Effector memory CD4-positive, alpha-beta T cell (primary cell): Measurements from ENCODE around the gene DUSP22.

ENCODE experiments used
- DNase-seq, 3 donors: peaks; one replicate each; pipeline ENCODE4 v3.0.0-alpha.2; 2020
- H3K27ac ChIP-seq: 2 replicates; pipeline ENCODE4 v1.7.0; 2013; ENCODE audit warnings: mild to moderate bottlenecking, low read length, moderate library complexity; ENCODE audit not compliant: insufficient read depth, poor library complexity, severe bottlenecking
- H3K27me3 ChIP-seq: replicated peaks from 2 replicates; pipeline ENCODE4 v1.7.0; 2013; ENCODE audit warnings: mild to moderate bottlenecking, low read length; ENCODE audit not compliant: insufficient read depth, control insufficient read depth, poor library complexity, severe bottlenecking
- H3K36me3 ChIP-seq: 2 replicates; pipeline ENCODE4 v1.7.0; 2013; ENCODE audit warnings: mild to moderate bottlenecking, low read length, moderate library complexity; ENCODE audit not compliant: control insufficient read depth, insufficient read depth
- H3K4me1 ChIP-seq: 2 replicates; pipeline ENCODE4 v1.7.0; 2013; ENCODE audit warnings: low read length, mild to moderate bottlenecking; ENCODE audit not compliant: control insufficient read depth, insufficient read depth, poor library complexity, severe bottlenecking
- H3K4me3 ChIP-seq: 2 replicates; pipeline ENCODE4 v1.7.0; 2013; ENCODE audit warnings: low read length, low read depth, mild to moderate bottlenecking; ENCODE audit not compliant: insufficient read depth, poor library complexity, severe bottlenecking
- H3K9me3 ChIP-seq: 2 replicates; pipeline ENCODE4 v1.7.0; 2013; ENCODE audit warnings: mild to moderate bottlenecking, low read length, moderate library complexity; ENCODE audit not compliant: control insufficient read depth

DUSP22 gene

DNA sequence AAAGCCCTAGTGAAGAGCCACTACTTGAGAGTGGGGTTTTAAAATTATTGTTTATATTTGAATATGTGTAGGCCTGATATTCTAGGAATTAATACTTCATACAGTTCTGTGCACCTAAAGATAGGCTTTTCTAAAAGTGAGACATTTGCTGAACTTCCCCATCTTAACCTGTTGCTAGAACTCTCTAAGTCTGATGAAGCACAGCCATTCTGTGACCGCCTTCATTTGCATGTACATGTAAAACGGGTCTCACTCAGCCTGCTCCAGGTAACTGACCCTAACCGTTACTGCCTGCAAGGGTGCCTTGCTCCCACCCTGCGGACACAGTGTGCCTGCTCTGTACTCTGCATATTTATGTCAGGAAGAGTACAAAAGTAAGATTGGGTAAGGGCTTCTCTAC lies 54.9 kb downstream of the DUSP22 start:
- Histone ChIP-seq H3K27me3 (no peaks in the 10 kb centered on the region), H3K27ac (no peak overlapping the region), H3K4me1 (no peaks in the 10 kb centered on the region), H3K36me3 (peaks cover 8% of the 10 kb centered on the region), H3K4me3 (no peak overlapping the region), H3K9me3 (no peaks in the 10 kb centered on the region)
- DNase-seq, result no peak

DNA sequence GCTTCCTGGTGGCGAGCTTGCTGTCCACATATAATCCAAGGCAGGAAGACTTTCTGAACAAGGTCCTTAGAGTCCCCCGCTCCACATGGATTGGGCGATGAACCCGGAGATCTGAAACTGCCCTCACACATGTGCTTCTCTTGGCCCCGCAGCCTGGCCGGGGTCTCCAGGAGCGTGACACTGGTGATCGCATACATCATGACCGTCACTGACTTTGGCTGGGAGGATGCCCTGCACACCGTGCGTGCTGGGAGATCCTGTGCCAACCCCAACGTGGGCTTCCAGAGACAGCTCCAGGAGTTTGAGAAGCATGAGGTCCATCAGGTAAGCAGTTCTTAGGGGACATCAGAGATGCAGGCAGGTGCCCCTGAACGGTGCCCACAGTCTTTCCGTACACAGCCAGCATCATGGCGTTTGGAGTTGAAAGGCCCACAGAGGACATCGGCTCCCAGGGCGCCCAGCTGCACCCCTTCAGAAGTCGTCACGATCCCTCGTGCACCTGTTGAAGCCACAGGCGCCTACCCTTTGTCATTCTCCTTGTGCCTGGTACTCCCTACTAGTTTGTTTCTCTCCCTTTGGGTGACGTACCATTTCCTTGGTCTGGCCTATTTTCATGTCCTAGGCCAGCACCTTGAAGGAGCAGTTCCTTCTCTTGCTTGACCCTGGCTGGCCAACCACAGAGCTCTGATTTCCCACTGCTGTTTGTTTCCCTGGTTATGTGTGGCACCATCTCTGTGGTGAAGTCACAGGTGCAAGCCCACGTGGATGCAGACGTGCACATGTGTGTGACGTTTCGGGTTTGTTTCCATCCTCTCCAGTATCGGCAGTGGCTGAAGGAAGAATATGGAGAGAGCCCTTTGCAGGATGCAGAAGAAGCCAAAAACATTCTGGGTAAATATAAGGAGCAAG lies 55.9 kb downstream of the DUSP22 start:
- H3K9me3 ChIP-seq, result no peaks in the 10 kb centered on the region
- H3K27ac ChIP-seq, result no peak overlapping the region
- no peaks in the 10 kb centered on the region for H3K4me1 ChIP-seq
- no peak overlapping the region for H3K4me3 ChIP-seq
- H3K27me3 ChIP-seq, result no peaks in the 10 kb centered on the region
- peaks cover 8% of the 10 kb centered on the region for H3K36me3 ChIP-seq
- no peak for DNase-seq

DNA sequence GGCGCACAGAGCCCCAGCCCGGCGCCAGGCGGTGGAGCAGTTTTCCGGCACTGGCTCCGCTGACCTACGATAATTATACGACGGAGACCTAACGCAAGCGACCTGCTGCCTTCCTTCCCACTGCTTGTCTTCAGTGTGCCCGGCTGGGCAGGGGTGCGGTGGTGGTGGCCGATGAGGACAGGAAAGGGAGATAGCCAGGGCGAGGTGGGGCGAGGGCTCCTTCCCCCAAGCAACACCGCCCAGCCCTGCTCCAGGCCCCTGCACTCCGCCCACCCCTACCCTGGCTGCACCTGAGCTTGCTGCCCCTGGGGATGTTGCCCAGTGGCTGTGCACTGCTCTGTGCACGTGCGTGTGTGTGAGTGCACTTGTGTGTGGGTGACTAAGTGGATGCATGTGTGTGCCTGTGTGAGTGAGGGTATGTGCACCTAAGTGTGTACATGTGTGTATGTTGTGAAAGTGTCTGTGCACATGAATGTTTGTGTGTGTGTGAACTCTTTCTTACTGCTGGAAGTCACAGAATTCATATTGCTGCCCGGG lies 56.6 kb downstream of the DUSP22 start:
- no peak for DNase-seq
- Histone ChIP-seq H3K4me1 (no peaks in the 10 kb centered on the region), H3K27me3 (no peaks in the 10 kb centered on the region), H3K36me3 (peaks cover 8% of the 10 kb centered on the region), H3K27ac (no peak overlapping the region), H3K4me3 (no peak overlapping the region), H3K9me3 (no peaks in the 10 kb centered on the region)

DNA sequence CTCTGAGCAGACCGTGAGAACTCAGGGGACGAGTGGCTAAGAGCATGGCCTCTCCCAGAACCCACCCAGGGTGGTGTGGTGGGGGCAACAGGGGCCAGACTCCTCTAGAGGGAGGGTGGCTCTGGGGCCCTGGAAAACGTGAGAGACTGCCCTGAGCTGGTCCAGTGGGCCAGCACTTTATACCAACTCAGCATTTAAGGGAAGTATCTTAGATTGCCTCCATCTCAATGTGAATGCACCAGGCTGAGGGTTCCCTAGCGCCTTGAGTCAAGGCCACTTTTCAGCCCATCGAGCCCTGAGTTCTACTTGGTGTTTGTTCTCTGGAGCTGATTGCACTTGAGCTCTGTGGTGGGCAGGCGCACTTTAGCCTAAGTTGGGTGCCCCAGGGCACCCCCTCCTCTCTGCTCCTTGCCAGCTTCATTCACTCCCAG lies 57.2 kb downstream of the DUSP22 start:
- H3K27ac ChIP-seq, result no peak overlapping the region
- no peaks in the 10 kb centered on the region for H3K4me1 ChIP-seq
- no peaks in the 10 kb centered on the region for H3K27me3 ChIP-seq
- H3K9me3 ChIP-seq, result no peaks in the 10 kb centered on the region
- no peak for DNase-seq
- H3K36me3 ChIP-seq, result peaks cover 8% of the 10 kb centered on the region
- no peak overlapping the region for H3K4me3 ChIP-seq

DNA sequence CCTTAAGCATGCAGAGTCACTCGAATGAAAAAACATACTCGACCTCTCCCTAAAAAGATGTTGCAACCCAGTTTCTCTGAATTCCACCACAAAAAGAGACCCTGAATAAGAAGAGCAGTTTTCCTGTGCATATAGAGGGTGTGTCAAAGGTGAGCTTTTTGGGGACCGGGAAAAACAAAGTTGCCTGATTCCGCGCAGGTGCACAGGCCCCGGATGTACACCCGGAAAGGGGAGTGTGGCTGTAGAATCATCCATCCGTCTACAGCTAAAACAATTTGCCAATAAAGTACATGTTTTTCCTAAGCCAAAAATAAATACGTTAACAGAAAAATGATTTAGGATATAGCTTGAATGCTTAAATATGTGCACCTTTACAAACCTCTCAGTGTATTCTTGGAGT lies 58.1 kb downstream of the DUSP22 start:
- Histone ChIP-seq H3K4me1 (no peaks in the 10 kb centered on the region), H3K4me3 (no peak overlapping the region)
- DNase-seq, result no peak

DNA sequence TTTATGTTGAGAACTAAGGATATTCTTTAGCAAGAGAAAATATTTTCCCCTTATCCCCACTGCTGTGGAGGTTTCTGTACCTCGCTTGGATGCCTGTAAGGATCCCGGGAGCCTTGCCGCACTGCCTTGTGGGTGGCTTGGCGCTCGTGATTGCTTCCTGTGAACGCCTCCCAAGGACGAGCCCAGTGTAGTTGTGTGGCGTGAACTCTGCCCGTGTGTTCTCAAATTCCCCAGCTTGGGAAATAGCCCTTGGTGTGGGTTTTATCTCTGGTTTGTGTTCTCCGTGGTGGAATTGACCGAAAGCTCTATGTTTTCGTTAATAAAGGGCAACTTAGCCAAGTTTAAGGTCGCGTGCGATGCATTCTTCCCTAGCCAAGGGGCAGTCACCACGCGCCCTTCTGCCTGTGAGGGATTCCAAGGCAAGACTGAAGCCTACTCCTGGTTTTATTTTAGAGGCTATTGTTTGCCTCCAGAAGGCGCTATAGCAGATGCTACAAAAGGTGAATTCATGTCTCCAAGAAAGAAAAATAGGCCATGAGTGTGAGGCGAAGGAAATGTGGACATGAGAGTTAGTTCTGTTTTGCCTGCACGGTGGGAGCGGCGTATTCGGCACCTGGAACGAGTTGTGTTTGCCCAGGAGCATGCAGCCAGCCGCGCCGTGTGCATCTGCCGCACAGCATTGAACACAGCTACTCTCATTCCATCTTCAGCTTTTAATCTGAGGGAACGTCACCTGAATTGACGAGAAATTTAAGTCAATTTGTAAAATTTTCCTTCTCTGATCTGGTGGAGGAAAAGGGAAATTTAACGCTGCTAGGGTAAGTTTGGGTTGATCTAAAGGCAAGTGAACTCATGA lies 59.0 kb downstream of the DUSP22 start:
- Histone ChIP-seq H3K4me3 (no peak overlapping the region), H3K9me3 (no peaks in the 10 kb centered on the region), H3K27me3 (no peaks in the 10 kb centered on the region), H3K36me3 (peaks cover 8% of the 10 kb centered on the region), H3K4me1 (no peaks in the 10 kb centered on the region), H3K27ac (no peak overlapping the region)
- DNase-seq, result no peak

More for the DNA sequence above, 58.1 kb downstream of the DUSP22 start:
- H3K27ac ChIP-seq, result no peak overlapping the region
- no peaks in the 10 kb centered on the region for H3K9me3 ChIP-seq
- peaks cover 8% of the 10 kb centered on the region for H3K36me3 ChIP-seq
- no peaks in the 10 kb centered on the region for H3K27me3 ChIP-seq

DNA sequence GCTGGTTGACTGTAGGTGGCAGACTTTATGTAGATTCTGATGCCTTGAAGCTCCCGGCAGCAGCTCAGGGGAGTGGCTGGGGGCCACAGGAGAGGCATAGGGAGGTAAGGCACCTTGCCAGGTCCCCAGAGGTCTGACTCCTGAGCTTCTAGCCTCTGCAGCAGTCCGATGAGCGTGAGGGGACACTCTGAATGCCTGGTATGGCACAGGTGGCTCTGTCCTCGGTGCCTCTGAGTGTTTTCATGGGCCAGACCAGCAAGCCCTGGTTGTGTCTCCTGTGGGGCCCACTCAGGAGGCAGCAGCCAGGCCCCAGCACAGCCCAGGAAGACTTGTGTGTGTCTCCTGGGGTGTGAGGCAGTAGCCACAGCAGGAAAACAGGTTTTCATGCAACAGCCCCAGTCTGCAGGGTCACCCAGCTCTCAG lies 59.6 kb downstream of the DUSP22 start:
- Histone ChIP-seq H3K36me3 (peaks cover 8% of the 10 kb centered on the region), H3K4me3 (no peak overlapping the region), H3K27me3 (no peaks in the 10 kb centered on the region), H3K4me1 (no peaks in the 10 kb centered on the region), H3K9me3 (no peaks in the 10 kb centered on the region), H3K27ac (no peak overlapping the region)
- no peak for DNase-seq

DNA sequence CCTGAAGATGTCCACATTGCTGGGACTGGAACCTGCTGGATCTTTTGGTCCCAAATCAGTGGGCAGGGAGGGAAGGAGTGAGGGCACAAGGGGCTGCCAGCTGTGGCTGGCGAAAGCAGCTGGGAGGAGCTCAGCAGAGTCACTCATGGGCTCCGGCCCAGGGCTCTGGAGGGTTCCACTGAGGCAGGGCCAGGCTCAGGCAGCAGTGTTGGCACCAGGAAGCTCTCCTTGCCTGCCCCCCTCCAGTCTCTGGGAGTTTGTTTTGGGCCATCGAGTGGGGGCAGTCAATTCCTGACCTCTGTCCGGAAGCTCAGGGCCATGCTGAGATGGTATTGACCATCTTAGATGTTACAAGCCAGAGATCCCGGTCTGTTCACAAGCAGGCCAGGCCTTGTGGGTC lies 60.2 kb downstream of the DUSP22 start:
- Histone ChIP-seq H3K4me3 (no peak overlapping the region), H3K27me3 (no peaks in the 10 kb centered on the region), H3K9me3 (no peaks in the 10 kb centered on the region), H3K27ac (no peak overlapping the region), H3K36me3 (peaks cover 7% of the 10 kb centered on the region), H3K4me1 (no peaks in the 10 kb centered on the region)
- DNase-seq, result no peak

DNA sequence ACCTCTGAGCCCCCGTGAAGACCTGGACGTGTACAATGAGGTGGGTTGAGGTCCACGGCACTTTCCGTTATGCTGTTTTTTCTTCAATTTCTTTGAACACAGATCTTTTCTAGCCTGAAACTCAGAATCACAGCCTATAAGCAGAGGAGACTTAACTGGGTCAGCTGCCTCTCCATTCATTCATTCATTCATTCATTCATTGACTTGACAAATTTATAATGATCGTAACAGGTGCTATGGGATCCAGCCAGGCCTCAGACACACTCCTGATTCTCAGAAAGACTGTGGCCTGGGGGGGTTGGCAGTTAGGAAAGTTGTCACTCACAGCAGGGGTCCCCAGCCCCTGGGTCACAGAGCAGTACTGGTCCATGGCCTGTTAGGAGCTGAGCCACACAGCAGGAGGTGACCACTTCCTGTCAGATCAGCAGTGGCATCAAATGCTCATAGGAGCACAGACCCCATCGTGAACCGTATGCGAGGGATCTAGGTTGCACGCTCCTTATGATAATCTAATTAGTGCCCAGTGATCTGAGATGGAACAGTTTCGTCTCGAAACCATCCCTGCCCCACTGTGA lies 60.7 kb downstream of the DUSP22 start:
- H3K4me1 ChIP-seq, result no peaks in the 10 kb centered on the region
- no peaks in the 10 kb centered on the region for H3K9me3 ChIP-seq
- no peak overlapping the region for H3K27ac ChIP-seq
- H3K27me3 ChIP-seq, result no peaks in the 10 kb centered on the region
- no peak overlapping the region for H3K4me3 ChIP-seq
- peaks cover 5% of the 10 kb centered on the region for H3K36me3 ChIP-seq
- DNase-seq, result no peak
